A549 (cell line): ENCODE results near the gene IGFN1. TPM values are rescaled to one million over a fixed set of nuclear protein-coding genes. Genes with fewer than 3 reads are reported as not detected.

ENCODE experiments used
- ATAC-seq, 2 experiments: fragments of 200-7000 bp in 1 of 2; fragments of >200 bp in 1 of 2; cut with Nextera tagmentation in 1 of 2; cut with Tn5 transposase in 1 of 2; 3 replicates each; pipeline versions ENCODE4 v1.8.0 to v1.9.1; 2018 to 2020; ENCODE audit warnings: mild to moderate bottlenecking in 1 of 2, moderate library complexity in 1 of 2
- CTCF ChIA-PET: fragments of 300-600 bp; sonication (Branson Sonifier 250); formaldehyde crosslinking; extraction: SDS; loops from one replicate; lab custom pipeline; 2021; ENCODE audit warnings: antibody characterized with exemption, inconsistent platforms; lab: Yijun Ruan, JAX
- POLR2A ChIA-PET: fragments of 350-600 bp; formaldehyde crosslinking; extraction: SDS; loops from one replicate; lab custom pipeline; 2021; ENCODE audit warnings: antibody characterized with exemption, inconsistent platforms; lab: Yijun Ruan, JAX
- DNase-seq, 2 experiments: peaks; one replicate each; pipeline versions ENCODE4 v3.0.0 to v3.0.0-alpha.2; 2011 to 2016; ENCODE audit warnings: low read depth in 1 of 2, low spot score in 1 of 2
- FAIRE-seq: peaks from 2 replicates; lab custom pipeline; 2011; peaks lifted over from hg19 to GRCh38; lab: Jason Lieb, UNC
- H3K27ac ChIP-seq, 2 experiments: fragments of >200 bp; sonication (Bioruptor Twin); formaldehyde crosslinking; 3 replicates each; pipeline ENCODE4 v1.5.1; 2016 to 2017
- H3K4me1 ChIP-seq: fragments of >200 bp; sonication (Bioruptor Twin); formaldehyde crosslinking; 3 replicates; pipeline ENCODE4 v1.6.1; 2016
- H3K4me2 ChIP-seq: fragments of >200 bp; sonication (Bioruptor Twin); formaldehyde crosslinking; 3 replicates; pipeline ENCODE4 v1.6.1; 2016
- H3K4me3 ChIP-seq: fragments of >200 bp; sonication (Bioruptor Twin); formaldehyde crosslinking; 3 replicates; pipeline ENCODE4 v1.5.1; 2016
- H3K9me3 ChIP-seq: fragments of >200 bp; sonication (Bioruptor Twin); formaldehyde crosslinking; 3 replicates; pipeline ENCODE4 v1.6.1; 2016
- EHF ChIP-seq: fragments of 250-450 bp; sonication (Bioruptor Pico); IDR thresholded peaks from 2 replicates; pipeline ENCODE4 v1.5.0; 2020; ENCODE audit warnings: mild to moderate bottlenecking
- EP300 ChIP-seq, 2 experiments: fragments of >200 bp; sonication (Bioruptor Twin); formaldehyde crosslinking; IDR thresholded peaks; 2 replicates in 1 of 2; 3 replicates in 1 of 2; pipeline ENCODE4 v1.6.1; 2016 to 2017
- ESRRA ChIP-seq: fragments of 150-350 bp; IDR thresholded peaks from 2 replicates; pipeline ENCODE4 v1.6.1; 2014; ENCODE audit warnings: mild to moderate bottlenecking, low read length, borderline replicate concordance
- FOSL2 ChIP-seq, 2 experiments: fragments of 450-650 bp in 1 of 2; fragments of >200 bp in 1 of 2; sonication (Bioruptor Twin) in 1 of 2; formaldehyde crosslinking; IDR thresholded peaks; 2 replicates each; pipeline versions ENCODE4 v1.5.0 to v1.6.1; 2016 to 2020; ENCODE audit warnings: mild to moderate bottlenecking in 1 of 2, moderate library complexity in 1 of 2
- GATA3 ChIP-seq: IDR thresholded peaks from 2 replicates; pipeline ENCODE4 v1.6.1; 2012; ENCODE audit warnings: borderline replicate concordance
- HDAC2 ChIP-seq: fragments of 200-600 bp; sonication (generic); IDR thresholded peaks from 2 replicates; pipeline ENCODE4 v1.6.1; 2016
- HOXA7 ChIP-seq: fragments of 250-450 bp; sonication (Bioruptor Pico); IDR thresholded peaks from 2 replicates; pipeline ENCODE4 v1.5.0; 2020; ENCODE audit warnings: mild to moderate bottlenecking, moderate library complexity
- HOXB13 ChIP-seq: fragments of 250-450 bp; sonication (Bioruptor Pico); IDR thresholded peaks from 2 replicates; pipeline ENCODE4 v1.5.0; 2020; ENCODE audit warnings: low read depth, mild to moderate bottlenecking, moderate library complexity
- KDM1A ChIP-seq: fragments of 200-600 bp; sonication (generic); IDR thresholded peaks from 2 replicates; pipeline ENCODE4 v1.6.1; 2016; ENCODE audit warnings: low read depth, mild to moderate bottlenecking
- NR3C1 ChIP-seq: fragments of >200 bp; sonication (Bioruptor Twin); formaldehyde crosslinking; IDR thresholded peaks from 3 replicates; pipeline ENCODE4 v1.6.1; 2017
- POLR2A ChIP-seq: IDR thresholded peaks from 2 replicates; pipeline ENCODE4 v1.6.1; 2012; ENCODE audit warnings: mild to moderate bottlenecking, low read length
- RCOR1 ChIP-seq: fragments of 150-350 bp; IDR thresholded peaks from 2 replicates; pipeline ENCODE4 v1.6.1; 2014; ENCODE audit warnings: antibody characterized with exemption, low read length, low read depth
- SMC3 ChIP-seq: fragments of >200 bp; sonication (Bioruptor Twin); formaldehyde crosslinking; IDR thresholded peaks from 3 replicates; pipeline ENCODE4 v1.6.1; 2018; ENCODE audit warnings: inconsistent platforms
- TFCP2L1 ChIP-seq: fragments of 250-450 bp; sonication (Bioruptor Pico); IDR thresholded peaks from 2 replicates; pipeline ENCODE4 v1.5.0; 2021; ENCODE audit warnings: mild to moderate bottlenecking
- WGBS: methylation state at CpG from one replicate; pipeline ENCODE4 v1.1.6; 2017; ENCODE audit errors: missing lambda C conversion rate; 5-methylcytosine and 5-hydroxymethylcytosine counted together
- polyA plus RNA-seq, 4 experiments: library from polyadenylated mRNA; depleted of rRNA in 3 of 4; stranded (reverse); fragments of >200 nt; fragmentation: RNase III in 1 of 4; extraction: RNeasy Plus Mini Kit Qiagen cat#74134 plus additional on column Dnase treatment in 1 of 4; gene quantifications; 2 replicates in 3 of 4; 3 replicates in 1 of 4; pipeline ENCODE4 v1.2.3, GENCODE V29; 2011 to 2017
- TF ChIP-seq, protein P1 (sequence below): fragments of 200-600 bp; sonication (generic); IDR thresholded peaks from 2 replicates; pipeline ENCODE4 v1.6.1; 2016; ENCODE audit warnings: antibody characterized with exemption, mild to moderate bottlenecking, moderate library complexity
- TF ChIP-seq, protein P2 (sequence below): IDR thresholded peaks from 2 replicates; pipeline ENCODE4 v1.6.1; 2012; ENCODE audit warnings: low read depth, borderline replicate concordance
- TF ChIP-seq, protein P3 (sequence below): IDR thresholded peaks from 2 replicates; pipeline ENCODE4 v1.6.1; 2012
- TF ChIP-seq, protein P4 (sequence below): fragments of >200 bp; sonication (Bioruptor Twin); formaldehyde crosslinking; IDR thresholded peaks from 3 replicates; pipeline ENCODE4 v1.6.1; 2016
- TF ChIP-seq, protein P5 (sequence below): fragments of 250-450 bp; sonication (Bioruptor Pico); IDR thresholded peaks from 2 replicates; pipeline ENCODE4 v1.5.0; 2021; ENCODE audit warnings: mild to moderate bottlenecking, moderate library complexity, borderline replicate concordance
- TF ChIP-seq, protein P6 (sequence below): fragments of >200 bp; sonication (Bioruptor Twin); formaldehyde crosslinking; IDR thresholded peaks from 3 replicates; pipeline ENCODE4 v1.5.1; 2016

The IGFN1 gene
- polyA plus RNA-seq, 2 of the 4 experiments (the other 2 are of a cell fraction): 0.03 to 4.7 TPM

DNA sequence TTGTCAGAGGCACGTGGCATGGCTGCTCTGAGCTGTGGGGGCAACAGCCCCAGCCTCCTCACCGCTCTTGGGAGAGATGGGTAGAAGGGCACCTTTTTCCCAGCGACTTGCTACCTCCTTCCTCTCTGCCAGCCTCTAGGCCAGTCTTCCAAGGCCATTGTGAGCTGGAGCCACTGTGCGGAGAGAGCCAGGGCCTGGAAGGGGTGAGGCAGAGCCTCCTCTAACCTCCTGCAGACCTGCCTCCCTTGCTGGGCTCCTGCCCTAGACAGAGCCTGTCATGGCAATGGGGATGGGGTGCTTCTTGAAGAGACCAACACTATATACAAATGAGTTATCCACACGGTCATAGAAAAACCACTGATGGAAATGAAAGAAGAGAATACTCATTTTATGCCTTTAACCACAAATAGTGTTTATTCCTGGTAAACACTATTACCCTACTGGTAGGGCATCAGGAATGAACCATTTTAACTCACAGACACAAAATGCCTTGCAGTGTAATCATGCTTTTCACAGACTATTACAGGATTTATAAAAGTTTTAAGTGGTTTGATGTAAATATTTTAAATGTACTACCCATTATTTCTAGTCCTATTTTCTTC is 5.0 kb upstream of the IGFN1 start (continued):
- TF ChIP-seq, protein P1, sequence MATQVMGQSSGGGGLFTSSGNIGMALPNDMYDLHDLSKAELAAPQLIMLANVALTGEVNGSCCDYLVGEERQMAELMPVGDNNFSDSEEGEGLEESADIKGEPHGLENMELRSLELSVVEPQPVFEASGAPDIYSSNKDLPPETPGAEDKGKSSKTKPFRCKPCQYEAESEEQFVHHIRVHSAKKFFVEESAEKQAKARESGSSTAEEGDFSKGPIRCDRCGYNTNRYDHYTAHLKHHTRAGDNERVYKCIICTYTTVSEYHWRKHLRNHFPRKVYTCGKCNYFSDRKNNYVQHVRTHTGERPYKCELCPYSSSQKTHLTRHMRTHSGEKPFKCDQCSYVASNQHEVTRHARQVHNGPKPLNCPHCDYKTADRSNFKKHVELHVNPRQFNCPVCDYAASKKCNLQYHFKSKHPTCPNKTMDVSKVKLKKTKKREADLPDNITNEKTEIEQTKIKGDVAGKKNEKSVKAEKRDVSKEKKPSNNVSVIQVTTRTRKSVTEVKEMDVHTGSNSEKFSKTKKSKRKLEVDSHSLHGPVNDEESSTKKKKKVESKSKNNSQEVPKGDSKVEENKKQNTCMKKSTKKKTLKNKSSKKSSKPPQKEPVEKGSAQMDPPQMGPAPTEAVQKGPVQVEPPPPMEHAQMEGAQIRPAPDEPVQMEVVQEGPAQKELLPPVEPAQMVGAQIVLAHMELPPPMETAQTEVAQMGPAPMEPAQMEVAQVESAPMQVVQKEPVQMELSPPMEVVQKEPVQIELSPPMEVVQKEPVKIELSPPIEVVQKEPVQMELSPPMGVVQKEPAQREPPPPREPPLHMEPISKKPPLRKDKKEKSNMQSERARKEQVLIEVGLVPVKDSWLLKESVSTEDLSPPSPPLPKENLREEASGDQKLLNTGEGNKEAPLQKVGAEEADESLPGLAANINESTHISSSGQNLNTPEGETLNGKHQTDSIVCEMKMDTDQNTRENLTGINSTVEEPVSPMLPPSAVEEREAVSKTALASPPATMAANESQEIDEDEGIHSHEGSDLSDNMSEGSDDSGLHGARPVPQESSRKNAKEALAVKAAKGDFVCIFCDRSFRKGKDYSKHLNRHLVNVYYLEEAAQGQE: no peak
- TF ChIP-seq KDM1A: no peak

DNA sequence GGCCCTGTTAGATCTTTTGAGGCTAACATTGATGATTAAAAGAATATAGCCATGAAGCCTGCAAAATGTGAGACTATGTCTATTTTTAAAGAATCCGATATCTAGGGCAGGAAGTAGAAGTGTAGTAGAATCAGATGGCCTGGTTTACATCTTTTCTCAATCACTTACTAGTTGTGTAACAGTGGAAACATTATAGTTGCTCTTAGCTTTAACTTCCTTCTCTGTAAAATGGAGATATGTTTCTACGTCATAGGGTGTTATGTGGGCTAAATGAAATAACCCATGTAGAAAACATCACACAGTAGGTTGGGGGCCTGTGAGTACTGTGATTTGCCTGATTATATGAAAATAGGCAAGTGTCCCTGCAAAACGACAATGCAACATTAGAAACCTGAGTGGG is 4.4 kb upstream of the IGFN1 start:
- DNase-seq: no peak
- WGBS: 80% methylated on average over 3 of the region's 3 CpGs
- Histone ChIP-seq H3K4me1 (peaks cover 5% of the 10 kb centered on the region; the same call in 1 of the 3 replicates), H3K27ac (no peak overlapping the region), H3K4me3 (no peak overlapping the region), H3K4me2 (no peak overlapping the region), H3K9me3 (no peaks in the 10 kb centered on the region)
- ChIA-PET CTCF (interaction anchor here (0.9 to 1.5 kb wide), 6 partner anchors 10 to 250 kb away, joined by 3 to 6 read pairs (median 3); no protein-coding TSS in a partner anchor), POLR2A (no interaction called here)
- no peak for FAIRE-seq
- no peak for ATAC-seq
- TF ChIP-seq, protein P2, sequence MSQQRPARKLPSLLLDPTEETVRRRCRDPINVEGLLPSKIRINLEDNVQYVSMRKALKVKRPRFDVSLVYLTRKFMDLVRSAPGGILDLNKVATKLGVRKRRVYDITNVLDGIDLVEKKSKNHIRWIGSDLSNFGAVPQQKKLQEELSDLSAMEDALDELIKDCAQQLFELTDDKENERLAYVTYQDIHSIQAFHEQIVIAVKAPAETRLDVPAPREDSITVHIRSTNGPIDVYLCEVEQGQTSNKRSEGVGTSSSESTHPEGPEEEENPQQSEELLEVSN: no peak
- no peak for TF ChIP-seq EHF (CRISPR knock-in tag)
- TF ChIP-seq, protein P3, sequence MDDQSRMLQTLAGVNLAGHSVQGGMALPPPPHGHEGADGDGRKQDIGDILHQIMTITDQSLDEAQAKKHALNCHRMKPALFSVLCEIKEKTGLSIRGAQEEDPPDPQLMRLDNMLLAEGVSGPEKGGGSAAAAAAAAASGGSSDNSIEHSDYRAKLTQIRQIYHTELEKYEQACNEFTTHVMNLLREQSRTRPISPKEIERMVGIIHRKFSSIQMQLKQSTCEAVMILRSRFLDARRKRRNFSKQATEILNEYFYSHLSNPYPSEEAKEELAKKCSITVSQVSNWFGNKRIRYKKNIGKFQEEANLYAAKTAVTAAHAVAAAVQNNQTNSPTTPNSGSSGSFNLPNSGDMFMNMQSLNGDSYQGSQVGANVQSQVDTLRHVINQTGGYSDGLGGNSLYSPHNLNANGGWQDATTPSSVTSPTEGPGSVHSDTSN: no peak
- TF ChIP-seq SMC3: no peak
- TF ChIP-seq HOXB13 (CRISPR knock-in tag): no peak
- no peak for TF ChIP-seq FOSL2 (IDR thresholded peaks at IDR 0.05)
- no peak for TF ChIP-seq FOSL2 (CRISPR knock-in tag; IDR thresholded peaks at IDR 0.05)
- TF ChIP-seq EP300 (IDR thresholded peaks at IDR 0.05): no peak
- TF ChIP-seq RCOR1: no peak
- TF ChIP-seq, protein P4, sequence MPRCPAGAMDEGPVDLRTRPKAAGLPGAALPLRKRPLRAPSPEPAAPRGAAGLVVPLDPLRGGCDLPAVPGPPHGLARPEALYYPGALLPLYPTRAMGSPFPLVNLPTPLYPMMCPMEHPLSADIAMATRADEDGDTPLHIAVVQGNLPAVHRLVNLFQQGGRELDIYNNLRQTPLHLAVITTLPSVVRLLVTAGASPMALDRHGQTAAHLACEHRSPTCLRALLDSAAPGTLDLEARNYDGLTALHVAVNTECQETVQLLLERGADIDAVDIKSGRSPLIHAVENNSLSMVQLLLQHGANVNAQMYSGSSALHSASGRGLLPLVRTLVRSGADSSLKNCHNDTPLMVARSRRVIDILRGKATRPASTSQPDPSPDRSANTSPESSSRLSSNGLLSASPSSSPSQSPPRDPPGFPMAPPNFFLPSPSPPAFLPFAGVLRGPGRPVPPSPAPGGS: no peak
- no peak for TF ChIP-seq TFCP2L1 (CRISPR knock-in tag)
- no peak for TF ChIP-seq HDAC2
- TF ChIP-seq GATA3: no peak
- TF ChIP-seq HOXA7: no peak
- no peak for TF ChIP-seq POLR2A
- TF ChIP-seq, protein P1: no peak
- no peak for TF ChIP-seq NR3C1
- TF ChIP-seq, protein P5, sequence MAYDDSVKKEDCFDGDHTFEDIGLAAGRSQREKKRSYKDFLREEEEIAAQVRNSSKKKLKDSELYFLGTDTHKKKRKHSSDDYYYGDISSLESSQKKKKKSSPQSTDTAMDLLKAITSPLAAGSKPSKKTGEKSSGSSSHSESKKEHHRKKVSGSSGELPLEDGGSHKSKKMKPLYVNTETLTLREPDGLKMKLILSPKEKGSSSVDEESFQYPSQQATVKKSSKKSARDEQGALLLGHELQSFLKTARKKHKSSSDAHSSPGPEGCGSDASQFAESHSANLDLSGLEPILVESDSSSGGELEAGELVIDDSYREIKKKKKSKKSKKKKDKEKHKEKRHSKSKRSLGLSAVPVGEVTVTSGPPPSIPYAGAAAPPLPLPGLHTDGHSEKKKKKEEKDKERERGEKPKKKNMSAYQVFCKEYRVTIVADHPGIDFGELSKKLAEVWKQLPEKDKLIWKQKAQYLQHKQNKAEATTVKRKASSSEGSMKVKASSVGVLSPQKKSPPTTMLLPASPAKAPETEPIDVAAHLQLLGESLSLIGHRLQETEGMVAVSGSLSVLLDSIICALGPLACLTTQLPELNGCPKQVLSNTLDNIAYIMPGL (CRISPR knock-in tag): no peak
- TF ChIP-seq, protein P6, sequence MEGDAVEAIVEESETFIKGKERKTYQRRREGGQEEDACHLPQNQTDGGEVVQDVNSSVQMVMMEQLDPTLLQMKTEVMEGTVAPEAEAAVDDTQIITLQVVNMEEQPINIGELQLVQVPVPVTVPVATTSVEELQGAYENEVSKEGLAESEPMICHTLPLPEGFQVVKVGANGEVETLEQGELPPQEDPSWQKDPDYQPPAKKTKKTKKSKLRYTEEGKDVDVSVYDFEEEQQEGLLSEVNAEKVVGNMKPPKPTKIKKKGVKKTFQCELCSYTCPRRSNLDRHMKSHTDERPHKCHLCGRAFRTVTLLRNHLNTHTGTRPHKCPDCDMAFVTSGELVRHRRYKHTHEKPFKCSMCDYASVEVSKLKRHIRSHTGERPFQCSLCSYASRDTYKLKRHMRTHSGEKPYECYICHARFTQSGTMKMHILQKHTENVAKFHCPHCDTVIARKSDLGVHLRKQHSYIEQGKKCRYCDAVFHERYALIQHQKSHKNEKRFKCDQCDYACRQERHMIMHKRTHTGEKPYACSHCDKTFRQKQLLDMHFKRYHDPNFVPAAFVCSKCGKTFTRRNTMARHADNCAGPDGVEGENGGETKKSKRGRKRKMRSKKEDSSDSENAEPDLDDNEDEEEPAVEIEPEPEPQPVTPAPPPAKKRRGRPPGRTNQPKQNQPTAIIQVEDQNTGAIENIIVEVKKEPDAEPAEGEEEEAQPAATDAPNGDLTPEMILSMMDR: no peak
- TF ChIP-seq ESRRA: no peak
